DOHH2 (cell line): ENCODE results near the gene HTRA2.

ENCODE experiments used
- CTCF ChIP-seq: fragments of 200-600 bp; sonication (generic); IDR thresholded peaks from one replicate; pipeline ENCODE4 v1.5.1; 2014; ENCODE audit warnings: antibody characterized with exemption, mild to moderate bottlenecking, low read depth, low read length; ENCODE audit not compliant: poor library complexity, severe bottlenecking
- EZH2phosphoT487 ChIP-seq: fragments of 200-600 bp; sonication (generic); IDR thresholded peaks from 2 replicates; pipeline ENCODE4 v1.6.1; 2017; ENCODE audit warnings: borderline replicate concordance, mild to moderate bottlenecking, antibody characterized with exemption, low read length, moderate library complexity, mixed read lengths

DNA sequence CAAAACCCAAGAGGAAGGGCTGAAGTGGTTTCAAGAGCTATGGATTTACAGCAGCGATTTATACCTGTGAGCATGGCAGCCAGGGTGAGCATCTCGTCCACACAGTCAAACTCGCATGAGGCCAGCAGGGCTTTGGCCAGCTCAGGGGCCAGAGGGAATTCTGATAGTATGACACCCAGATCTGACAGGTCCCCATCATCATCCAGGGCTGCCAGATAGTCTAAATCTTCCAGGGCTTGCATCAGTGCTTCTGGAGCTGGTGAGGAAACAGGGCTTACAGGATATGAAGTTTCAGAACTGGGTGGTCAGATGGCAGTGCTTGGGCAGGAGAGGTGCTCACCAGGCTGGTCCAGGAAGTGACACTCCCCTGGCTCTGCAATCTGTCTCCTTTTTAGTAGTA lies 7.2 kb upstream of the HTRA2 start:
- TF ChIP-seq CTCF = no peak
- TF ChIP-seq EZH2phosphoT487 = no peak
